HG03558 (cell line): Measurements from ENCODE around the gene AJM1.

Experiments used
- ATAC-seq: cut with Tn5 transposase; IDR thresholded peaks from one replicate; pipeline ENCODE4 v1.9.1; 2021; ENCODE audit warnings: moderate number of reproducible peaks; ENCODE audit not compliant: unreplicated experiment; ENCODE audit errors: extremely low read depth

Gene AJM1

DNA sequence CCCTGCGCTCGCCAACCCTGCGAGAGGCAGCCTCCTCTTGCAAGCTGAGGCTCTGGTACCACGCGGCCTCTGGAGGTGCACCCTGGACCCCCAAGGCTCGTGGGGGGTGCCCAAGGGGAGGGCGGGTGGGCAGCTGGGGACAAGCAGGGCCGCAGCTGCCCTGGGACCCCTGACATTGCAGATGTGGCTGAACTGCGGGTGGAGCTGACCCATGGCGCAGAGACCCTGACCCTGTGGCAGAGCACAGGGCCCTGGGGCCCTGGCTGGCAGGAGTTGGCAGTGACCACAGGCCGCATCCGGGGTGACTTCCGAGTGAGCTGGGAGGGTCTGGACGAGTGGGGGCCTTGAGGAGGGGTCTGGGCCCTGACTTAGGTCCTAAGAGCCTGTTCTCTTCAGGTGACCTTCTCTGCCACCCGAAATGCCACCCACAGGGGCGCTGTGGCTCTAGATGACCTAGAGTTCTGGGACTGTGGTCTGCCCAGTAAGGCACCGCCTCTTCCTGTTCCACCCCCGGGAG lies 11.4 kb downstream of the AJM1 start:
- ATAC-seq: no peak

DNA sequence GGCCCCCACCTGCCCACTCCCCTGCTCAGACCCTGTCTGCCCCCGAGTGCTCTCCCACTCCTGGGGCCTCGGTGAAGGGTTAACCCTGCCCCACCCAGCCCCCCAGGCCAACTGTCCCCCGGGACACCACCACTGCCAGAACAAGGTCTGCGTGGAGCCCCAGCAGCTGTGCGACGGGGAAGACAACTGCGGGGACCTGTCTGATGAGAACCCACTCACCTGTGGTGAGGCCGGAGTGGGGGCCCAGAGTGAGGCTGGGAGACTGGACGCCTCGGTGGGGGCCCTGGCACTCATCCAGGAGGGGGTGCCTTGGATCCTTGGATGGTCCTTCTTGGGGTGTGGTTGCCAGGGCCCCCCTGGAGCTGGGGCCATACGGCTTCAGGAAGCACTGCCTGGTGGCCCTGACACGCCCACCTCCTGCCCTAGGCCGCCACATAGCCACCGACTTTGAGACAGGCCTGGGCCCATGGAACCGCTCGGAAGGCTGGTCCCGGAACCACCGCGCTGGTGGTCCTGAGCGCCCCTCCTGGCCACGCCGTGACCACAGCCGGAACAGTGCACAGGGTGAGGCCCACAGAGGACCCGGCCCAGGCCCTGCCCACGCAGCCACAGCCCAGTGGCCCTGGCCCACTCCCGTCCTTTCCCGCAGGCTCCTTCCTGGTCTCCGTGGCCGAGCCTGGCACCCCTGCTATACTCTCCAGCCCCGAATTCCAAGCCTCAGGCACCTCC lies 12.0 kb downstream of the AJM1 start:
- ATAC-seq: no peak

DNA sequence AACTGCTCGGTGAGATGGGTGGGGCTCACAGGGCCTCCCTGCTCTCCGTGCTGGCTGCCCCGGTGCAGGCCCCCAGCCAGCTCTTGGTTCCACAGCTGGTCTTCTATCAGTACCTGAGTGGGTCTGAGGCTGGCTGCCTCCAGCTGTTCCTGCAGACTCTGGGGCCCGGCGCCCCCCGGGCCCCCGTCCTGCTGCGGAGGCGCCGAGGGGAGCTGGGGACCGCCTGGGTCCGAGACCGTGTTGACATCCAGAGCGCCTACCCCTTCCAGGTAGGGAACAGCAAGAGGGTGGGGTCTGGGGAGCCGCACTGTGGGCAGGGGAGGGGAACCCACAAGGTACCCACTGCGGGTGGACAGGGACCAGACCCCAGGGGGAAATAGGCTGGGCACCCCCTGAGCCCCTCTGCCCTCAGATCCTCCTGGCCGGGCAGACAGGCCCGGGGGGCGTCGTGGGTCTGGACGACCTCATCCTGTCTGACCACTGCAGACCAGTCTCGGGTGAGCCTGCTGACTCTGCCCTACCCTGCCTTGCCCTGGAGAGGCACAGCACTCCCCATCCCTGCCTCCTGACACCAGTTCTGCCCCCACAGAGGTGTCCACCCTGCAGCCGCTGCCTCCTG lies 12.7 kb downstream of the AJM1 start:
- ATAC-seq: no peak

DNA sequence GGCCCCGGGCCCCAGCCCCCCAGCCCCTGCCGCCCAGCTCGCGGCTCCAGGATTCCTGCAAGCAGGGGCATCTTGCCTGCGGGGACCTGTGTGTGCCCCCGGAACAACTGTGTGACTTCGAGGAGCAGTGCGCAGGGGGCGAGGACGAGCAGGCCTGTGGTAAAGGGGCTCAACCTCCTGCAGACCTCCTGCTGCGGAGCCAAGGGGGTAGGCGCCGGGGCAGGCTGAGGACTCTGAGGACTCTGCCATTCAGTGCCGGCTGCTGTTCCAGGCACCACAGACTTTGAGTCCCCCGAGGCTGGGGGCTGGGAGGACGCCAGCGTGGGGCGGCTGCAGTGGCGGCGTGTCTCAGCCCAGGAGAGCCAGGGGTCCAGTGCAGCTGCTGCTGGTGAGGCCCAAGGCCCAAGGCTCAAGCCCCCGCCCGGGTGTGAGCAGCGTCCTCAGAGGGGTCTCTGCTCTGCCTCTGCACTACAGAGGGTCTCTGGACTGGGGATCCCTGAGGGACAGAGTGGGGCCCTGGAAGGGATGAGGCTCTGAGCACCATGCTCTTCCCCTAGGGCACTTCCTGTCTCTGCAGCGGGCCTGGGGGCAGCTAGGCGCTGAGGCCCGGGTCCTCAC lies 13.3 kb downstream of the AJM1 start:
- no peak for ATAC-seq

DNA sequence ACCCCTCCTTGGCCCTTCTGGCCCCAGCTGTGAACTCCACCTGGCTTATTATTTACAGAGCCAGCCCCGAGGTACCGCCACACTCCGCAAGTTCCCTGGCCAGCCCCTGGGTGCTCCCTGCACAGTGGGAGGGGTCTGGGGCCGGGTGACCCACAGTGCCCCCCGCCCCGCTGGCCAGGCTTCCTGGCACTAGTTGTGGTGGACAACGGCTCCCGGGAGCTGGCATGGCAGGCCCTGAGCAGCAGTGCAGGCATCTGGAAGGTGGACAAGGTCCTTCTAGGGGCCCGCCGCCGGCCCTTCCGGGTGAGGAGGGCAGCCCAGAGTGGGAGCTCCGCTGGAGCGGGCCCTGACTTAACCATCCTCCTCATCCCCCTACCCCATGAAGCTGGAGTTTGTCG lies 13.8 kb downstream of the AJM1 start:
- ATAC-seq: no peak

DNA sequence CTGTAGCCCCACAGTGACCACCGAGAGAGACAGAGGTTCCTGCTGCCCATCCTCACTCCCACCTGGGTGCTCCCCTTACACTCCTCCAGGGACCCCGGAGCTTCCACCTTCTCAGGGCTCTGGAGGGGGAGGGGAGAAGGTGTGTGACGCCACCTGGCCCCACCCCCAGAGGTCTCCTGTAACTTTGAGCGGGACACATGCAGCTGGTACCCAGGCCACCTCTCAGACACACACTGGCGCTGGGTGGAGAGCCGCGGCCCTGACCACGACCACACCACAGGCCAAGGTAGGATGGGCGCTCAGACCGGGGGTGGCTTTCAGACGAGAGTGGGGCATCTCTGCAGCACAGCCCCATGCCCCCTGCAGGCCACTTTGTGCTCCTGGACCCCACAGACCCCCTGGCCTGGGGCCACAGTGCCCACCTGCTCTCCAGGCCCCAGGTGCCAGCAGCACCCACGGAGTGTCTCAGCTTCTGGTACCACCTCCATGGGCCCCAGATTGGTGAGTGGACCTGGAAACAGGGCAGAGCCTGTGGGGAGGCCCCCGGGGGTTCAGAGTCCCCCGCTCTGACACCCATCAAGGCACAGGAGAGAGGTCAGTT lies 14.4 kb downstream of the AJM1 start:
- ATAC-seq: no peak

DNA sequence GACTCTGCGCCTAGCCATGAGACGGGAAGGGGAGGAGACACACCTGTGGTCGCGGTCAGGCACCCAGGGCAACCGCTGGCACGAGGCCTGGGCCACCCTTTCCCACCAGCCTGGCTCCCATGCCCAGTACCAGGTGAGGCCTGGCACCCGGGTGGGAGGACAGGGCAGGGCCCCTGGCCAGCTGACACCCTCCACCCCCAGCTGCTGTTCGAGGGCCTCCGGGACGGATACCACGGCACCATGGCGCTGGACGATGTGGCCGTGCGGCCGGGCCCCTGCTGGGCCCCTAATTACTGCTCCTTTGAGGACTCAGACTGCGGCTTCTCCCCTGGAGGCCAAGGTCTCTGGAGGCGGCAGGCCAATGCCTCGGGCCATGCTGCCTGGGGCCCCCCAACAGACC lies 14.9 kb downstream of the AJM1 start:
- ATAC-seq: no peak

DNA sequence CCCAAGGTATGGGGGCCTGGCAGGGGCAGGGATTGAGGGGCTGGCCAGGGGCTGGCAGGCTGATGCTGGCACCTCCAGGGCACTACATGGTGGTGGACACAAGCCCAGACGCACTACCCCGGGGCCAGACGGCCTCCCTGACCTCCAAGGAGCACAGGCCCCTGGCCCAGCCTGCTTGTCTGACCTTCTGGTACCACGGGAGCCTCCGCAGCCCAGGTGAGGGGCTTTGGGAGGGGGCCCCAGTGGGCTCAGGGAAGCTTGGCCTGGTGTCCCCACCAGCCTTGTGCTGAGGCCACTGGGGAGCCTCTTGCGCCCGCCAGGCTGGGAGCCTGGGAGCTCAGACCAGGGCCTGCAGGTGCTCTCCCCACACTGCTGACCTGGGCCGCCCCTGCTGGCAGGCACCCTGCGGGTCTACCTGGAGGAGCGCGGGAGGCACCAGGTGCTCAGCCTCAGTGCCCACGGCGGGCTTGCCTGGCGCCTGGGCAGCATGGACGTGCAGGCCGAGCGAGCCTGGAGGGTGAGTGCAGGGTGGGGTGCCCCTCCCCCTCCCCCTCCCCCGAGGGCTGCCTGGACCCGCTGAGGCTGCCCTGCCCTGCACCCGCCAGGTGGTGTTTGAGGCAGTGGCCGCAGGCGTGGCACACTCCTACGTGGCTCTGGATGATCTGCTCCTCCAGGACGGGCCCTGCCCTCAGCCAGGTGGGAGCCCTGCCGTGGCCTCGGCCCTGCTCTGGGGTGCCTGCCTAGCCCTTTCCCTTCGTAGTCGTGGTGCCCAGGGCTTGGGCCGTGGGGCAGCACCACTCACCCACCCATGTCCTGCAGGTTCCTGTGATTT lies 15.5 kb downstream of the AJM1 start:
- ATAC-seq: no peak

DNA sequence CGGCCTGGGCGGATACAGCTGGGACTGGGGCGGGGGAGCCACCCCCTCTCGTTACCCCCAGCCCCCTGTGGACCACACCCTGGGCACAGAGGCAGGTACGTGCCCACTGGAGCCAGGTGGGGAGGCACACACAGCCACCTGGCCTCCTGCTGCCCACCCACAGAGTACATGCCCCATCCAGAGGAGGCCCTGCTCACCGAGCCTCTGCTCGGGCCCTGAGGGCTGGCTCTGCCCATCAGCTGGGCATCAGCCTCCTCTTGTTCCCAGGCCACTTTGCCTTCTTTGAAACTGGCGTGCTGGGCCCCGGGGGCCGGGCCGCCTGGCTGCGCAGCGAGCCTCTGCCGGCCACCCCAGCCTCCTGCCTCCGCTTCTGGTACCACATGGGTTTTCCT lies 16.2 kb downstream of the AJM1 start:
- ATAC-seq: no peak

DNA sequence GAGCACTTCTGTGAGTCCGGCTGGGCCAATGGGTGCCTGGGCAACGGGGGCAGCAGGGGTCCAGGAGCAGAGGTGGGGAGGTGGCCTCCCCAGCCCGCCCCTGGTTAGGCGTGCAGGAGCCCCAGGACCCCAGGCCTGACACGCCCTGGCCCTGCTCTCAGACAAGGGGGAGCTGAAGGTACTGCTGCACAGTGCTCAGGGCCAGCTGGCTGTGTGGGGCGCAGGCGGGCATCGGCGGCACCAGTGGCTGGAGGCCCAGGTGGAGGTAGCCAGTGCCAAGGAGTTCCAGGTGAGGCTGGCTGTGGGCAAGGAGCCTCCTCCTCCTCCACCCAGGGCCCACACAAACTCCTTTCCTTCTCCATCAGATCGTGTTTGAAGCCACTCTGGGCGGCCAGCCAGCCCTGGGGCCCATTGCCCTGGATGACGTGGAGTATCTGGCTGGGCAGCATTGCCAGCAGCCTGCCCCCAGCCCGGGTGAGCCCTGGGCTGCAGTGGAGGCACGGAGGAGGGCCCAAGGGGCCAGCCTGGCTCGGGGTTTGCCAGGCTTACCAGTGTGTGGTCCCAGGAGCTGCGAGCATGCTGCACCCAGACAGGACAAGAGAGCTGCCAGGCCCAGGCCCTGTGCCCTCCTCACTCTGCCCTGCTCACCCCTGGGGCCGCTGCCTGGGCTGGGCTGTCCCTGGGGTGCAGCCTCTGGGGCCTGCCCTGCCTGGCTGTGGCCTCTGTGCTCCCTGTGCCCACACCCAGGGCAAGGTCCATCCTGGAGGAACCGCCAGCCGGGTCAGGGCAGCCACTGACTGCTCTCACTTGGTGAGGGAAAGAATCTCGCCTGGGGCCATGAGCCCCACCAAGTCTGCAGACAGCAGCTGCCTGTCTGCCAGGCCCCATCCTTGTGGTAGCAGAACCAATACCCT lies 16.8 kb downstream of the AJM1 start:
- no peak for ATAC-seq

DNA sequence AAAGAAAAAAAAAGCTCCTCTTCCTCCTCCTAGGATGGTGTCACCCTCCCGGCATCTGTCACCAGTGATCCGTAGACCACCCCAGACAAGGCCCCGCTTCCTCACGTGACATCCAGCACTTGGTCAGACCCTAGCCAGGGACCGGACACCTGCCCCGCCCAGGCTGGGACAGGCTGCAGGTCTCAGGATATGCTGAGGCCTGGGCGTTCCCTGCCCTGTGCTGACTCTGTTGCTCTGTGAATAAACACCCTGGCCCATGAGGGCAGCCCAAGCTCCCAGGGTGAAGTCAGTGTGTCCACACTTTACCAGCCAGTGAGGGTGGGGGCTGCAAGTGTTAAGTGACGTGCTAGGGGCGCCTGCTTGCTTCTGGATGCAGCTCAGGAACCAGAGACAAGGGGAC lies 18.3 kb downstream of the AJM1 start:
- ATAC-seq: no peak

DNA sequence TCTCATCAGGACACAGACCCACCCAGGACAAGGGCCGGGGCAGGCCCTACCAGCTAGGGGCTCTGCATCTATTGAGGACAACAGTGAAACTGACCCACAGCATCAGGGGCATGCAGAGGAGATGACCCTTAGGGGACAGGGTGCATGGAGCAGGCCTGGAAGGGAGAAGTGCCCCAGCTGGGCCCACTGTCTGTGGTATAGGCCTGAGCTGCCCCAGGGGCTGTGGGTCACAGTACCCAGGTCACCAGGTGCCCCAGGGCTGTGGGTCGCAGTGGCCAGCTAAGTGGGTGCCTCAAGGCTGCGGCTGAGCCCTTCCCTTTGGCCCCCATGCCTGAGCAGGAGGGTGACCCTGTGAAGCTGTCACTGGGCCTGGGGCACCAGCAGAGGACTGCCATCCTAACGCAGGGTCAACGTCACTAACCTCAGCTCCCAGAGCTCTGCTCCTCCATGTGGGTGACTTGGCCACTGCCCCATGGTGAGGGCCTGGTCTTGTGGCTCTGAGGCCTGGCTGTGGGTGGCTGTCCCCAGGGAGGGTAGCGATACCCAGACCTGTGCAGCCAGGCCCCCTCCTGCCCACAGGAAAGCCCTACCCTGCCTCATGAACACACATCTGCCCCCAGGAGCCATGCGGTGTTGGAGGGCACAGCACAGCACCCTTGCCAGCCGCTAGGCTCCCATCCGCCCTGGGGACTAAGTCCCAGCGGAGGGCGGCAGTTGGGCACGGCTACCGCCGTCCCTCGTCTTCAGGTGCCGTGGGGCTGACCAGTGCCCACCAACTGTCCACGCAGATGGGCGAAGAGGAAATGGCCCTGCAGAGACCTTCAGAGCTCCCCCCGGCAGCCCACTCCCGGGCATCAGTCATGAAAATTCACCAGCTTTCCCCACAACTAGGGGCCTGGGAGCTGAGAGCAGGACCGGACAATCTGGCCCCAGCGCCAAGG lies 18.9 kb downstream of the AJM1 start:
- ATAC-seq: no peak

DNA sequence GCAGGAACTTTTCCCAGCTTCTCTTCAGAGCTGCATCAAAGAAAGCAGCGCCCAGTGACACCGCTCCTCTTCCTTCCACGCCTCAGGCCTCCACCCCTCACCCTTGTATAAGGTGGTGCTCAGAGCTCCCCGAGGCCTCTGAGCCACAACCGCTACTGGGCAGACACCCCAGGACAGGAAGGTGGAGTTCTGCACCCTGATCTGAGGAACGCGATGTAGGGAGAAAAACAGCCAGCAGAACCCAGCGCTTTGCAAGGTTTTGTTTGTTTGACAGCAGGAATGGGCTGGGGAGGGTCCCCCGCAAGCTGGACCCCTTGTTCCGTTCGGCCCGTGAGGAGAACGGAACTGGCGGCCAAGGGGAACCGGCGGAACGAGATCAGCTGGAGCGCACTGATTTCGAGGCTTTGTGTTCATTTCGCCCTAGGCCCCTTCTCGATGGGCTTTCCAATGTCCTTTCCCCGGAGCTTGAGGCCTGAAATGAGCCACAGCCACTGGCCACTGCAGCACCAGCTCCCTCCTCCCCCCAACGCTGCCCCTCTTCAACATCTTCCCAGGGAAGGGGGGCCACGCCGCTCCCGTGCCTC lies 19.7 kb downstream of the AJM1 start:
- no peak for ATAC-seq

DNA sequence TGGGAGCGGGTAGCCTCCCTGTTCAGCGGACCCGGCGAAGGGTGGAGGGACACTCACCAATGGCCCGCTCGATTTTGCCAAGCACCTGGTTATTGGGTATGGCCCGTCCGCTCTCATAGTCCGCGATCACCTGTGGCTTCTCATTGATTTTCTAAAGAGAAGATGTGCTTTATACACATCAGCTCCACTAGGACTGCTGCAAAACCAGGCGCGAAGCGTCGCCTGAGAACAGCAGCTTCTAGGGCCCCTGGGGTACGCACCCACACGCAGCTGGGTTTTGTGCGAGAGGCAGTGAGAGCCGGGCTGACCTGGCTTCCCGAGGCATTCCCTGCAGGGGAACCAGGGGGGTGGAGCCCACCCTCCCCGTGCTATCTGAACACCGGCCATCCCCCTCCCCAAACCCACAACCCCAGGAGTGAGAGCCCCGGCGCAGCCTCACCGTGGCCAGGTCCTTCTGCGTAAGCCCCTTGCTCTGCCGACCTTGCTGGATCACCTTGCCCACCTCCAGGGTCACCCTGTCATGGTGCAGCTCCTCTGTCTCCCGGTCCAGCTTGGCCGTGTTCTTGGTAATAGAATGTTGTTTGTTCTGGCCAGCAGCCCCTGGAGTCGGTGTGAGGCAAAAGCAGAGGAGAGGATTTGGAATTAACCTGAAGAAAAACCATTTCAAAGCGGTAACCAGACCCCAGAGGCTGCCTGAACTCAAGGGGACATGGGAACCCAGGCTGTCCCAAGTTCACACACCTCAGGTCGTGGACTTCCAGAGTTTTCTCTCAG lies 20.8 kb downstream of the AJM1 start:
- no peak for ATAC-seq

DNA sequence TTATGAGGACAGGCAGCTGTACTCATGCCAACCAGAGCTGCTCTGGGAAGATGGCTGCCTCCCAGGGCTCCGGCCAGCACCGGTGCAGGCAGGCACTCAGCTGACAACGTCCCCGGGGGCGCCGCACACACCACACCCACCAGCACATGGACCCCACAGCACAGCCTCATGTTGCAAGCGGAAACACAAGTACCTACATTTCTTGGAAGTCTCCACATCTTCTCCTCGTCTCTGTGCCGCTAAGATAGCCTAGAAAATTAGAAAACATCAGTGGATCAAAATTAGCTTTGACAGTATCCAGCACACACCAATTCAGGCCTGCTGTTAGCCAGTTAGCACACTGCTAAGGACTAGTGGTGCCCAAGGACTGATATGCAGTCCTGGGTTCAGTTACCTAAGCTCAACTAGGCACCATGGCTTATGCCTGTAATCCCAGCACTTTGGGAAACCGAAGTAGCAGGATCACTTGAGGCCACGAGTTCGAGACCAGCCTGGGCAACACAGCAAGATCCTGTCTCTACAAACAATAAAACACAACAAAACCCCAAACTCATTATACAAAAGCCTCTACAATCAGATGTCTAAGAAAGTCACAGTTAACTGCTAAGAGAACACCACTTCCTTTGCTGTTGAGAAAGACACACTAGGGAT lies 21.5 kb downstream of the AJM1 start:
- ATAC-seq: no peak

DNA sequence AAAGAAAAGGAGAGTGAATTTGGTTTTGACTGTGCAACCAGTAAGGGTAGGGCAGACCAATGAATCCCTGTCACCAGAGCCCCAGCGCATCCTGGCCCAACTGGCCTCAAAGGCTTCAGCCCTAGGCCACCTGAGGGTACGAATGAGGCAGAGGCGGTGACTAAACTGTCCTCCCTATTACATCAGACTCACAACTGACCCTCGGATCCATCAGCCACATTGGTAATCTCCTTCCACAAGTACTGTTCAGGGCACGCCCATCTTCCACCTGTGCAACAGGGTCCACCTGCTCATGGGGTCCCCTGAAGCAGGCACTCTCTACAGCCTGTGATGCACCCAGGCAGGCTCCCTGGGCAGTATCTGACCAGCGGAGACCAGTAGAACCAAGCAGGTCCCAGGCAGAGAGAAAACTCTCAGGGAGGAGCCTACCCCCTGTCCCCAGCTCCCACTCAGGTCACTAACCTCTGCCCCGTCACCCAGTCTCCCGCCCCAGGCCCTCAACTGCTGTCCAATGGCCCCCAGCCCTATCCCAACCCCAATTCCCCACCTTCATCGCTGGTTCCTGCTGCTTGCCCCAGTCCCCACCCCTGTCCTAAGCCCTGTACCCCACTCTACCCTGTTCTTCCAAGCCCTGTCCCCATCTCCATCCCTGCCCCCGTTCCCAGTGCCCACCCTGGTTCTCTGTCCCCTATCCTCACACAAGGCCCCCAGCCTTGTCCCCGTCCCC lies 22.9 kb downstream of the AJM1 start:
- no peak for ATAC-seq
